GM18508 (cell line): ENCODE results near the gene SOS2.
"Not testable (repeated sequence)": the region's sequence is repeated elsewhere in the genome, so short reads cannot be mapped to it uniquely, and the experiment has no call there.

ENCODE experiments used
- ATAC-seq: cut with Tn5 transposase; IDR thresholded peaks from one replicate; pipeline ENCODE4 v1.9.1; 2021; ENCODE audit warnings: moderate number of reproducible peaks; ENCODE audit not compliant: insufficient read depth, unreplicated experiment

The SOS2 gene

DNA sequence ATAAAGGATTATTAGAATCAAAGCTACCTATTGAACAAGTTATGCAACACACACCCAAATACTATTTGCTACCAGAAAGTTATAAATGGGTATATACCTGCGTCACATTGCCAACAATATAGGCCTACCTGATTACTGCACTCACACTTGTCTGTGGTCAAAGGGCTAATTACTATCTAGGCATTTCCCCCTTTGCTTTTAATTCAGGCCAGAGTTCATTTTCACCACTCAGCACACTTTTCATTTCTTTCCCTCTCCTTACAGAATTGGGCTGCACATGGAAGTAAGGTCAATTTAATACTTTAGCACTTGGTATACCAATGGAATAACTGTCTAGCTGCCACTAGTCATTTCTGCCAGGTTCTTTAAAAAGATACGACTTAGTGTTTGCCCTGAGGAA lies 1.7 kb downstream of the SOS2 start:
- no peak for ATAC-seq

DNA sequence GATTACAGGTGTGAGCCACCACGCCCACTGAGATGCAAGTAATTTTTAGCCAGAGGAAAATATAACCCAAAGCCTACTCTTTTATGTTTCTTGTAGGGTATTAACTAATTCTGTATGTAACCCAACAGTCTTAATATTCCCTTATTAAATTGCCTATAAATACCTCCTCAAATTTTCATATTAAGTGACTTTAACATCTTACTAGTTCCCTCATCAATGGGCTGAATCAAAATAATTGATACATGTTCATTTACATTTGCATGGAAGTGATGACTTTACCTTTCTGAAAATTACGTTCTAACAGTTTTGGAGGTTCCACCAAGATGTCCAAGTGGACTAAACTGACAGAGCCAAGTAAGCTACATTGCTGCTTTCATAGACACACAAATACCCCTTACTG lies 3.1 kb downstream of the SOS2 start:
- ATAC-seq: no peak

DNA sequence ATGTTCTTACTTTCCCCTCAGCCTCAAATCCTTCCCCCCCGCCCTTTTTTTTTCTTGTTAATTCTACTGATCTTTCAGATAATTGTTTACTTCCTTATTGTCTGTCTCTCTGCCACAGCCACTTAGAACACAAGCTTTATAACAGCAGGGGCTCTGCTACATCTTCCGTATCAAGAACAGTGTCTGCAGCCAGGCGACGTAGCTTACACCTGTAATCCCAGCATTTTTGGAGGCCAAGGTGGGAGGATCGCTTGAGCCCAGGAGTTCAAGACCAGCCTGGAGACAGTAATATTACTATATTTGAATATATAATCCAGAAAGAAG lies 5.4 kb downstream of the SOS2 start:
- no peak for ATAC-seq

DNA sequence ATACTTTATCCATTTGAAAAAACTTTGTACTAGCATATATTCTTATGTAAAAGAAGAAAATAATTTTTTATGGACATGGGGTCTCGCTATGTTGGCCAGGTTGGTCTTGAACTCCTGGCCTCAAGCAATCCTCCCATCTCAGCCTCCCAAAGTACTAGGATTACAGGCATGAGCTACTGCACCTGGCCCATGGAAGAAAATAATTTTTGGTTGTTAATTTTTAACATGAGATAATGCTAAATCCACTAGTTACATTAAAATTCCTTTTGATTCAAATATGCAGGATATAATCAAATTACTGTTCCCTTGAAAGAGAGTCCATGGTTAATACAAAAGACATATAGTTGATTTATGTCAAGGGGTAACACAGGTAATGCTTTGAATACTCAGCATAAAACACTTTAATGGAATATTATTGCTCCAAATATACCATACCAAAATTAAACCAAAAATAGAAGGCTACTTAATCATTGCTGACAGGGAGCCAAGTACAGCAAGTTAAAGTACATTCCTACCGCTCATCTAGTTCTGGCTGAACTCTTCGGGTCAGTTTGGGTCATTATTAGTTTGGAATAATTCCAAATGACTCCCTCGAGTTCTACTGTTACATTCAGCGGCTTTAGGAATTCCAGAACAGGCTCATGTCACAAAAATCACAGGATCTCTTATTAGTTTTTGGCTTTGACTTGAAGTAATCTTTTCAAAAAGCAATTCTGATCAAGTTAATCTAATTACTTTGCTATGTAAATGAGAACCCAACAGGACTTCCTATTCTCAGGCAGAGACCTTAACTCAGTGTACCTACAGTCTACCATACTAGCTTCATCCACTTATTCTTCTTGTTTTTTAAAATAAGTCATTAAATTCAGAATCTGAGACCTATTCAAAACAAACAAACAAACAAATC lies 6.1 kb downstream of the SOS2 start:
- no peak for ATAC-seq

DNA sequence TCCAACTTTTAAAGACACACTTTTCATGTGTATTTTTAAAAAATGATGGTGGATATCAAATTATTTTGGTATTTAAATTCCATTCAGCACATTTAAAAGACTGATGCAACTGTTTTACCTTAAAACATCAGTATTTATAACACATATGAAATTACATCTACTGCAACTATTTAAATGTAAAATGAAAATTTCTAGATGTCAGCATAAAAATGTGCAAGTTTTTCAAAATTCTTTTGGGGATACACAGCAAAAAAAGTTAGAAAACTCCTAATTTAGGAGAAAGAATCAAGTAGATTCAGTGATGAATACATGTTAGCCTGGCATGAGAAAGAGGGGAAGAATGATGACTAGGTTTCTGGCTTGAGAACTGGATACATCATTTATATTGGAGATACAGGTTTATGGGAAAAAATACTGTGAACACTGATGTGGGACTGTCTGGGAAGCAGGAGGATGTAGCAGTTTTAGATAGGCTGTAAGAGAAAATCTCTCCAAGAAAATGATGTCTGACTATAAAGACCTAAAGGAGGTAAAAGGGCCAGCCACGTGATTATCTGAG lies 9.2 kb downstream of the SOS2 start:
- ATAC-seq: no peak

DNA sequence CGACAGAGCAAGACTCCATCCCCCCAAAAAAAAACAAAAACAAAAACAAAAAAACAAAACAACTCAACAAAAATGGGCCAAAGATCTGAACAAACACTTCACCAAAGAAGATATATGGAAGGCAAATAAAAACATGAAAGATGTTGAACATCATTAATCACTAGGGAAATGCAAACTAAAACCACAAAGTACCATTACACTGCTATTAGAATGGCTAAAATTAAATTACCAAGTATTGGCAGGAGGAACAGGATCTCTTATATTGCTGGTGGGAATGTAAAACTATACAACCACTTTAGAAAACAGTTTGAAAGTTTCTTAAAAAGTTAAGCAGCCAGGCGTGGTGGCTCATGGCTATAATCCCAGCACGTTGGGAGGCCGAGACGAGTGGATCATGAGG lies 12.9 kb downstream of the SOS2 start:
- no peak for ATAC-seq

DNA sequence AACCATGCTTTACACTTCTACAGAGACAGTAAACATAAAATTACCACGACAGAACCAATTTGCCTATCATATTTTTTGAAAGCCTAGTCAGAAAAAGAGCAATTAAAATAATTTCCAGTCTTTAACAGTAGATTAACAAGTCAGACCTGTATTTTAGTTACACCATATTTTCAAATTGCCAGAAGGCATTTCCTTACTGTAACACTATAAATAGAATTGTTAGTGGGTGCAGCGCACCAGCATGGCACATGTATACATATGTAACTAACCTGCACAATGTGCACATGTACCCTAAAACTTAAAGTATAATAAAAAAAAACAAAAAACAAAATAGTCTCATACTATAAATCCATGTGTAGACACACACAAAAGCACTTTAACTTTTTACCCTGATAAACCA lies 16.0 kb downstream of the SOS2 start:
- no peak for ATAC-seq

DNA sequence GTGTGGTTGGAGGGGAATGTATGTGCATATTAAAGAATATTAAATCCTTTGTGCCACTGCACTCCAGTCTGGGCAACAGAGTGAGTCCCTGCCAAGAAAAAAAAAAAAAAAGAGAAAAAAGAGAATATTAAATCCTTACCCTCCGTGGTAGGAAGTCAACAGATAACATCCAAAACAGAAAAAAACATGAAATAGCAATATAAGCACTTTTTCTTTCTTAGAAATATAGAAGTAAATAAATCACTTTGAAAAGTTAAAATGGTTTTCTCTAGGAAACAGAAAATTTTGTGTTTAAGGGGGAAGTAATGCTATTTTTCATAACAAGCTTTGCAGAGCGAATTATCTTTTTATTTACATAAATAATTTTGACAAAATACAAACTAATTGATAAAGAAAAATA lies 17.6 kb downstream of the SOS2 start:
- no peak for ATAC-seq

DNA sequence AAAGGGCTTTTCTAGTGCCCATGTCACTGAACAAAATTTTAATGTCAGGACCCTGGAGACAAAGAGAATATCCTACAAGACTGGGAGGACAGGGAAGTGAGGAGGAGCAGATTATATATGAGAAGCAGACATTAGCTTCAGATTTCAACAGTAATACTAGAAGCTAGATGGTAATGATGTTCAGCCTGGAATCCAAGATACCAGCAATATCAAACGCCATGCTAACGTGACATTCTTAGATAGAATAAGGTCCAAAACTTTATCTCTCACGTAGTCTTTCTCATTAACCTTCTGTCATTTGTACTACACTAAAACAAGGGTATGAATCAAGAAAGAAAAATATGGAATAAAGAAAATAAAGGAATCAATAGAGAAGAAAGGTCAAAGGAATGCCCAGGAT lies 18.7 kb downstream of the SOS2 start:
- no peak for ATAC-seq

DNA sequence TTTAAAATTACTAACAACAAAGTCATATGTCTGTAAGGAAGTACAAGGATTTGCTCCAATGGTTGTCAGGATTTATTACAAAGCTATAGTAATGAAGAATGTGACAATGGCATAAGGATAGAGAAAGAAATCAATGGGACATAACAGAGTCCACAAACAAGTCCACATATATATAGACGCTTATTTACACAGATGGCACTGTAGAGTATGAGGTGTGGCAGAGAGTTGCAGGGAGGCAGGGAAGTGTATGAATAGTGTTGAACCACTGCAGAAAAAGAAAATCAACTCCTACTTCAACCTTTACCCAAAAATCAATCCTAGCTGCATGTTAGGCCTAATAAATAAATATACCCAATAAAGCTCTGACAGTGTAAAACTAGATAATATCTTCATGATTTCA lies 21.3 kb downstream of the SOS2 start:
- ATAC-seq: no peak

DNA sequence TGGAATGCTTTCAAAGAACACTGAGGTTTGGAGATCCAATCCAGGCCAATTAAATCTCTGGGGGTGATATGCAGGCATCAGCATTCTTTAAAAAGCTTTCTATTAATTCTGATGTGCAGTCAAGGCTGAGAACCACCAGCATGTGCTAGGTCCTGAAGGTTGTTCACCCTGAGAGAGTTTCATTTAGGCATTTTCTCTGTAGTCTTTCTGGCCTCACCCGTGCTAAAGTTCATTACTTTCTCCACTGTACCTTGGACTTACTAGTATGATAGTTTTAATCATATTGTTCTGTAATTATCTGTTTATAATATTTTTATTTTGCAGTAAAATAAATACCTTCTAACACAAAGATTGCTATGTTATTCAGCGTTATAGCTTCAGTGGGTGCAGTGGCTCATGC lies 32.9 kb downstream of the SOS2 start:
- ATAC-seq: no peak

DNA sequence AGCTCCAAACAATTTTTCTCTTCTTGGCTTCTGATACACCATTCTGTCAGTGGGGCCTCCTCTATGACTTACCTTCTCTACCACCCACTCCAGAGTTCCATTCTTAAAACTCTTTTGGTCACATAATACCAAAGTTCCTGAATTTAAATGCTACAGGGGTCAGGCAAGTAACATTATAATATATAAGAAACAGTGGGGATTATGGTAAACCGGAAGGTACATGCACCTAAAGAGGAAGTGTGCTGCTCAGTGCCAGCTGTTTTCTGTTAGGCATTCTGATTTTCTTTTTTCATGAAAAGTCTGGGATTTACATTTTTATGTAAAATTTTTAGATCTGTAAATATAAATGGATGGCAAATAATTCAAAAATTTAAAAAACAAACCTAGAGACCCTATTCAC lies 39.9 kb downstream of the SOS2 start:
- ATAC-seq: no peak

DNA sequence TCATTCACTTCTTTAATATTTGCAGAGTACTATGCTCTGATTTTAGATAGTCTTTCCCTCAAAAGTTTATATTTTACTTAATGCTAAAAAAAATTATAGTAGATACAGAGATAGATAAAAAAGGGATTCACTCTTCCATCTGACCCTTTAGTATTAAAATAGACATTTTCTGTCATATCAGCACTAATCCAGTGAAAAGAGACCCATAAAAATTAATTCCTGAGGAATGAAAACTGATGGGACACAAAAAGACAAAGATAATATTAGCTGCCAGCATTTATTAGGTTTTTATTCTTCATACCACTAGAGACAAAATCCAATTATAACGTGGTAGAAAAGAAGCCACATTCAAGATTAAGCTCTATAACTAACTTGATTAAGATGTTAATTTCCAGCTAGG lies 45.3 kb downstream of the SOS2 start:
- no peak for ATAC-seq

DNA sequence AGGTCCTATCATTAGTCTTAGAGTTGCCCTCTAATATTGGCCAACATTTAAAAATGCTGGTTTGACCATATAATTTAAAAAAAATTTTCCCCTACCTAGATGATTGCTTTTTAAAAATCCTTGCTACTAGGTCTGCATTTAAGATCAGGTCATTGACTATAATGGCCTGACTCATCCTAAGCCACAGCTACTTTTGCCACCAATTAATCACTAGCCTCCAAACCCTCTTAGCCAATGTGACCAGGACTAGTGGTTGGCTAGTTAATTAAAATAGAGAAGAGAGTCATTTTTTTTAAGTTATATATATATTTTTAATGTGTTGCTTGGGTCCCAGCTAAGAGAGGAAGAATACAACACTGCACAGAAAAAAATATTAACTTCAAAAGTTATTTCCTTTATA lies 57.5 kb downstream of the SOS2 start:
- no peak for ATAC-seq

DNA sequence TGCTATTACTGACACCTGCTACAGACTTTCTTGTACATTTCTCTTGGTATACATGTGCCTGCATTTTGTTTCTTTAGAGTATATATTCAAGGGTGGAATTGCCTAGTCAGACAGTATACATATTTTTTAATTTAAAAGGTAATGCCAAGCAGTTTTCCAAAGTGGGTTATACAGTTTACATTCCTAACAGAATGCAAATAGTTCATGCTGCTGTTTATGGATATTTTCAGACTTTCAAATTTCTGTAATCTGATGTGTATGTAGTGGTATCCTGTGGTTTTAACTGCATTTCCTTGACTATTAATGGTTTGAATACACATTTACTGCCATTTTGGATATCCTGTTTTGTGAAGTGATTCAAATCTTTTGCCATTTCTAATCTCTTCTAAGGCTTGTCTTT lies 59.5 kb downstream of the SOS2 start:
- no peak for ATAC-seq

DNA sequence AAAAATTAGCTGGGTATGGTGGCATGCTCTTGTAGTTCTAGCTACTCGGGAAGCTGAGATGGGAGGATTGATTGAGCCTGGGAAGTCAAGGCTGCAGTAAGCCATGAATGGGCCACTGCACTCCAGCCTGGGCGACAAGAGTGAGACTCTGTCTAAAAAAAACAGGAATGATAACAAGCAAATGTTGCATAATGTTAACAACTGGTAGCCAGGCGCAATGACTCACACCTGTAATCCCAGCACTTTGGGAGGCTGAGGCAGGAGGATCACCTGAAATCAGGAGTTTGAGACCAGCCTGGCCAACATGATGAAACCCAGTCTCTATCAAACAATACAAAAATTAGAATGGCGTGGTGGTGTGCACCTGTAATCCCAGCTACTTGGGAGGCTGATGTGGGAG lies 64.0 kb downstream of the SOS2 start:
- ATAC-seq: not testable (repeated sequence)

DNA sequence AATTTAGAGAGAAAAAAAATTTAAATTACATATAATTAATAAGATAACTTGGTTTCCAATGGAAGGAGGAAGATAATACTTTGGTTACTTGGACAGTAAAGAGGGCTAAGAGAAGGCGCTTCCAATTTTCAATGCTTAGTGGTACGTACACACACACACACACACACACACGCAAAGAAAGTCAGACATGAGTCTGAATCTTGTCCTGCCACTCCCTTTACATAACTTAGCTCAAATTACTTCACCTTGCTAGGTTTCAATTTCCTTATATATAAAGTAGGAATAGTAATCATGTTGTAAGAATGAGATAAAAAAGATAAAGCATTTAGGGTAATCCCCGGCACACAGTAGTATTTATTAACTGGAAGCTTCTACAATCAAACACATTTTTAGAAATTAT lies 75.3 kb downstream of the SOS2 start:
- ATAC-seq: no peak

DNA sequence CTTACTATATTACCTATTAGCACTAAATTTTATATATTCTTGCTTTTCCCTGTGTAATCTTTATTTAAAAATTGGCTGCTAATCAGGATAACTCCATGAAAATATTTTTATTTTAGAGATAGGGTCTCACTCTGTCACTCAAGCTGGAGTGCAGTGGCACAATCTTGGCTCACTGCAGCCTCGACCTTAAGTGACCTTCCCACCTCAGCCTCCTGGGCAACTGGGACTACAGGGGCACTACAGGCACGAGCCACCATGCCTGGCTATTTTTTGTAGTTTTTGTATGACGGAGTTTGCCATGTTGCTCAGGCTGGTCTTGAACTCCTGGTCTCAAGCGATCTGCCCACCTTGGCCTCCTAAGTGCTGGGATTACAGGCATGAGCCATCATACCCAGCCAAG lies 82.6 kb downstream of the SOS2 start:
- no peak for ATAC-seq

DNA sequence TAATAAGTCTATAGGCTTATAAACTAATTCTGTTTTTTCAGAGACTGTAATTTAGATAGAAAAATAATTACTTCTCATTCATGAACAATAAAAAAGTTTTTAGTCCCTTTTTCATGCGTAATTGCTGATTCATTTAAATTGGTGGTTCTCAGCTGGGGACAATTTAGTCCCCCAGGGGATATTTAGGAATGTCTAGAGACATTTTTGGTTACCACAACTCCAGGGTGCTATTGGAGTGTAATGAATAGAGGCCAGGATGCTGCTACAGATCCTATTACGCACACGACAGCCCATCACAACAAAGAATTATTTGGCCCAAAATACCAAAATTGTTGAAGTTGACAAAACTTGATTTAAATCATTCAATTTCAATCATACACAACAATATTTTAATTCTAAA lies 92.2 kb downstream of the SOS2 start:
- no peak for ATAC-seq

DNA sequence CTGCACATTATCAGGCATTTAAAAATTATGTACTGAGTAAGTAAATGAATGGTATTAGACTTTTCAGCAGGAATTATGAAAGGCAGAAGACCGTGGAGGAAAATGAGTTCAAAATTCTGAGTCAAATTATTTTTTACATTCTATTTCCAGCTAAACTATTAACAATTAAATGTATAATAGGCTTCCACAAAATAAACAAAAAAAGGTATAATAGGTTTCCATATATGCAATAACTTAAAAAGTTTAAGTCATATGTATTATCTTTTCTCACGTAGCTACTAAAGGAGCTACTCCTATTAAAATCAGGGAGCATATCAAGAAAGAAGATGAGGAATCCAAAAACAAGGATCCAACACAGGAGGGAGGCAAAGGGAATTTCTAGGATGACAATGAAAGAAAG lies 103.6 kb downstream of the SOS2 start:
- no peak for ATAC-seq

DNA sequence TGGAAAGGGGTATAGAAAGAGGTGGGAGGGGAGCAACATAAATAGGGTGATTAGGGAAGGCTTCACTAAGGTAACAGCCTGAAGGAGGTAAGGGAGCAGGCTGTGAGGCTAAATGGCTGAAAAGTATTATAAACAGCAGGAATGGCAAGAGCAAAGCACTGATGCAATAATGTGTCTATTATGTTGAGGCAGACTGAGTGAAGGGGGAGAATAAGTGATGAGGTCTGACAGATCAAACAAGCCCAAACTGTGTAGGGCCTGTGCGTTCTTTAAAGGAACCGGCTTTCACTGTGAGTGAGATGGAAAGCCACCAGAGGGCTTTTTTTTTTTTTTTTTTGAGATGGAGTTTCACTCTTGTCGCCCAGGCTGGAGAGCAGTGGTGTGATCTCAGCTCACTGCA lies 108.3 kb downstream of the SOS2 start:
- ATAC-seq: no peak

DNA sequence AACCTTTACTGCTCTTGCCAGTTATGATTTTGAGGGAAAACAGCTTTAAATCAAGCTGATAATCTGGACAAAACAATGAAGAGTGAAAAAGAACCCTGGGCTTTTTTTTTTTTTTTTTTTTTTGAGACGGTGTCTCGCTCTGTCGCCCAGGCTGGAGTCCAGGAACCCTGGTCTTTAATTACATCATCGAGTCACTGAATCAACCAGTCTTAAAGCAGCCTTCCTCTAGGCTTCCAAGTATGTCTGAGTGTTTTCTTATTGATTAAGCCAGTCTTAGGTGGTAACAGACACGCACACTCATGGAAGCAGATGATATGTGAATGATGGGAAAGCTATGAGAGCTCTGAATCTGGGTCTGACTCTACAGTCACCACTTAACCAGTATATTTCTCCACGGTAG lies 109.1 kb downstream of the SOS2 start:
- no peak for ATAC-seq
